ENCODE measurements around the gene EPHA3. TPM values are rescaled to one million over a fixed set of nuclear protein-coding genes. Genes with fewer than 3 reads are reported as not detected.

Gene EPHA3
- total and polyA plus RNA-seq, 2 donors (not counting 1 experiment from before 2014, with no cell fraction given), result 0.23 to 0.99 TPM

GRCh38 chr3:89198591-89198990 lies 91.2 kb downstream of the EPHA3 start:
- Histone ChIP-seq H4K20me1 (ENCODE audit: control insufficient read depth, extremely low read depth, insufficient read depth, low read length) (no peaks in the 10 kb centered on the region), H3K4me2 (ENCODE audit: extremely low read depth, insufficient read depth, low read length) (no peak overlapping the region), H3K9ac (ENCODE audit: insufficient read depth, low read length) (no peak overlapping the region), H3K79me2 (ENCODE audit: control insufficient read depth, insufficient read depth, low read length) (no peaks in the 10 kb centered on the region), H3K9me3 (ENCODE audit: control insufficient read depth, insufficient read depth, low read depth, low read length) (no peaks in the 10 kb centered on the region), H3K36me3 (ENCODE audit: control insufficient read depth, insufficient read depth, low read length) (no peaks in the 10 kb centered on the region), H2AFZ (ENCODE audit: low read length) (no peak overlapping the region), H3K27ac (ENCODE audit: insufficient read depth, low read length) (no peak overlapping the region), H3K4me1 (ENCODE audit: control insufficient read depth, extremely low read depth, insufficient read depth, low read length) (no peaks in the 10 kb centered on the region), H3K4me3 (replicated peaks in 1 of 4; ENCODE audit: control extremely low read depth in 1 of 4, insufficient read depth in 1 of 4, low read depth in 3 of 4, low read length in 4 of 4) (no peak overlapping the region), H3K27me3 (ENCODE audit: control insufficient read depth, insufficient read depth, low read length) (no peaks in the 10 kb centered on the region)
- no peak for DNase-seq (ENCODE audit: low read depth in 2 of 2)
- TF ChIP-seq EZH2 (IDR thresholded peaks at IDR 0.05; ENCODE audit: low read length, missing control alignments) (no peak), CTCF (conservative IDR thresholded peaks at IDR 0.05 in 1 of 2, IDR thresholded peaks at IDR 0.05 in 1 of 2; ENCODE audit: low read depth in 1 of 2, low read length in 2 of 2) (no peak)

GRCh38 chr3:89212619-89213018 lies 105.2 kb downstream of the EPHA3 start:
- Histone ChIP-seq H3K27ac (ENCODE audit: insufficient read depth, low read length) (no peak overlapping the region), H3K36me3 (ENCODE audit: control insufficient read depth, insufficient read depth, low read length) (no peaks in the 10 kb centered on the region), H3K4me3 (replicated peaks in 1 of 4; ENCODE audit: control extremely low read depth in 1 of 4, insufficient read depth in 1 of 4, low read depth in 3 of 4, low read length in 4 of 4) (no peak overlapping the region), H2AFZ (ENCODE audit: low read length) (no peak overlapping the region), H3K9me3 (ENCODE audit: control insufficient read depth, insufficient read depth, low read depth, low read length) (no peaks in the 10 kb centered on the region), H3K27me3 (ENCODE audit: control insufficient read depth, insufficient read depth, low read length) (no peaks in the 10 kb centered on the region), H3K9ac (ENCODE audit: insufficient read depth, low read length) (no peak overlapping the region), H4K20me1 (ENCODE audit: control insufficient read depth, extremely low read depth, insufficient read depth, low read length) (no peaks in the 10 kb centered on the region), H3K4me2 (ENCODE audit: extremely low read depth, insufficient read depth, low read length) (no peak overlapping the region), H3K4me1 (ENCODE audit: control insufficient read depth, extremely low read depth, insufficient read depth, low read length) (no peaks in the 10 kb centered on the region), H3K79me2 (ENCODE audit: control insufficient read depth, insufficient read depth, low read length) (no peaks in the 10 kb centered on the region)
- DNase-seq (ENCODE audit: low read depth in 2 of 2), result peak in 1 of 2 donors; percentile 6
- no peak for TF ChIP-seq CTCF (conservative IDR thresholded peaks at IDR 0.05 in 1 of 2, IDR thresholded peaks at IDR 0.05 in 1 of 2; ENCODE audit: low read depth in 1 of 2, low read length in 2 of 2)
- TF ChIP-seq EZH2 (IDR thresholded peaks at IDR 0.05; ENCODE audit: low read length, missing control alignments), result no peak

GRCh38 chr3:89216016-89216739 lies 108.8 kb downstream of the EPHA3 start:
- H2AFZ ChIP-seq (ENCODE audit: low read length), result no peak overlapping the region
- no peaks in the 10 kb centered on the region for H3K36me3 ChIP-seq (ENCODE audit: control insufficient read depth, insufficient read depth, low read length)
- H3K4me3 ChIP-seq (replicated peaks in 1 of 4; ENCODE audit: control extremely low read depth in 1 of 4, insufficient read depth in 1 of 4, low read depth in 3 of 4, low read length in 4 of 4), result no peak overlapping the region
- no peaks in the 10 kb centered on the region for H3K27me3 ChIP-seq (ENCODE audit: control insufficient read depth, insufficient read depth, low read length)
- H3K79me2 ChIP-seq (ENCODE audit: control insufficient read depth, insufficient read depth, low read length), result no peaks in the 10 kb centered on the region
- H3K9me3 ChIP-seq (ENCODE audit: control insufficient read depth, insufficient read depth, low read depth, low read length), result no peaks in the 10 kb centered on the region
- H3K27ac ChIP-seq (ENCODE audit: insufficient read depth, low read length), result no peak overlapping the region
- H3K4me2 ChIP-seq (ENCODE audit: extremely low read depth, insufficient read depth, low read length), result no peak overlapping the region
- TF ChIP-seq EZH2 (IDR thresholded peaks at IDR 0.05; ENCODE audit: low read length, missing control alignments), result no peak
- no peak for TF ChIP-seq CTCF (conservative IDR thresholded peaks at IDR 0.05 in 1 of 2, IDR thresholded peaks at IDR 0.05 in 1 of 2; ENCODE audit: low read depth in 1 of 2, low read length in 2 of 2)
- peak; percentile 28 to 36 for DNase-seq (ENCODE audit: low read depth in 2 of 2)
- H3K9ac ChIP-seq (ENCODE audit: insufficient read depth, low read length), result no peak overlapping the region
- H3K4me1 ChIP-seq (ENCODE audit: control insufficient read depth, extremely low read depth, insufficient read depth, low read length), result no peaks in the 10 kb centered on the region
- no peaks in the 10 kb centered on the region for H4K20me1 ChIP-seq (ENCODE audit: control insufficient read depth, extremely low read depth, insufficient read depth, low read length)

All from fibroblast of lung (primary cell).